HG03025 (cell line): ENCODE data around the gene MRPL19.

ENCODE experiments used
- ATAC-seq: cut with Tn5 transposase; IDR thresholded peaks from one replicate; pipeline ENCODE4 v1.9.1; 2021; ENCODE audit warnings: mild to moderate bottlenecking, moderate library complexity; ENCODE audit not compliant: unreplicated experiment, low FRiP score

The MRPL19 gene

DNA sequence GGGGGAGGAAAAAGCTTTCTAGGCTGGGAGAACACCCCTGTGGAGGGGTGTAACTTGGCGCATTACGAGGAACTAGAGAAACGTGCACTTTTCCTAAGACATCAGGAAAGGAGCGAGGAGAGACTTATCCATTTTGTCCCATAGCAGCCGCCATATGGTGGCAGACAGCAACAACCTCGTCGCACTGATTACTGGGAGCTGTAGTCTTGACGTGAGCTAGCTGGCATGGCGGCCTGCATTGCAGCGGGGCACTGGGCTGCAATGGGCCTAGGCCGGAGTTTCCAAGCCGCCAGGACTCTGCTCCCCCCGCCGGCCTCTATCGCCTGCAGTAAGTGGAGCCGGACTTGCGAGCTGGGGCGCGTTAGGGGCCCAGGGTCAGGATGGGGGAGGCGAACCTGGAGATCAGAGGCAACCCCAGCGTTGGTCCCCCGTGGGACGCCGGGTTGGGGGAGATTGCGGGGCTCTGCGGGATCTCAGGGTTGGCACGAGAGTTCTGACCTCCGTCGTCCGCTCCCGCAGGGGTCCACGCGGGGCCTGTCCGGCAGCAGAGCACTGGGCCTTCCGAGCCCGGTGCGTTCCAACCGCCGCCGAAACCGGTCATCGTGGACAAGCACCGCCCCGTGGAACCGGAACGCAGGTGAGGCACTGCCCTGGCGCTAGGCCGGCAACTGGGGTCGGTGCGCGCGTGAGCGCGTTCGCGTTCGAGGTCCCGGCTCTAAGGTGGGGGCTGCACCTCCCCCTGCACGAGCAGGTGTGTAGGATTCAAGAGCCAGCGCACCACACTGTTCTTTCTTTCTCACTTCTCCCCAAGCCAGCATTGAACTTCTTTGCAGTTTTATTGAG, at the start of gene MRPL19:
Gene MRPL19, plus strand, starts transcription at position 201 of the 843 bp plus-strand sequence. Its CDS starts 25 bp downstream, at position 226.
- ATAC-seq, result peak; percentile 96

DNA sequence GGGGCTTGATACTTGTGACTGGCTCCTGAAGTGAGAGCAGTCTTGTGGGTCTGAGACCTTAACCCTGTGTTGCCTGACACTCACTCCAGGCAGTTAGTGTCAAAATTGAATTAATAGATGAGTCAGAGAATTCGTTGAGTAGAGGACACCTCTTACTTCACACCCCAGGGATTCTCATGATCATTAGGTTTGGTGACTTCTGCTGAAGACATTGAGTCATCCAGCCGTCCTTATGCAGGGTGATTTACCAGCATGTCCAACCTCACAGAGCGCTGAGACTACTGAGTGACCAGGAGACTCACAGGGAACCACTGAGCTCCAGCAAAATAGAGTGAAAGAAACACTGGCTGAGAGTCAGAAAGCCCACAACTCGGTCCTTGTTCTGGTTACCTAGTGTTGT, 49.8 kb upstream of the MRPL19 start:
- ATAC-seq, result no peak

DNA sequence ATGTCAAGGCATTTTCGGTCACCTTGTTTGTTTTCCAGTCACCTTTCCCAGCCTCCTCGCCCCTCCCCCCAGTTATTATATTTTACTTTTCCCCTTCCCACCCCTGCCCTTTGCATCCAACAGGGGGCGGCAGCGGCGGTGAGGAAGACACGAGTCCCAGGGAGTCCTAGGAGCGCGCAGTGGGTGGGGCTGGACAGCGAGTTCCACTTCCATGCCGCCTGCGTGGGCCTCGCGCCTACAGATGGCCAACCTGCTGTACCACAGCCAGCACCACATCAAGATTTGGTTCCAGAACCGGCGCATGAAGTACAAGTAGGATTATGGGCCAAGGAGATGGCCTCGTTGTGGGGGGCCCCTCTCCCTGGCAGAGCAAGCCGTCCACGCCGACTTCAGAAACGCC, 48.6 kb upstream of the MRPL19 start:
- no peak for ATAC-seq

DNA sequence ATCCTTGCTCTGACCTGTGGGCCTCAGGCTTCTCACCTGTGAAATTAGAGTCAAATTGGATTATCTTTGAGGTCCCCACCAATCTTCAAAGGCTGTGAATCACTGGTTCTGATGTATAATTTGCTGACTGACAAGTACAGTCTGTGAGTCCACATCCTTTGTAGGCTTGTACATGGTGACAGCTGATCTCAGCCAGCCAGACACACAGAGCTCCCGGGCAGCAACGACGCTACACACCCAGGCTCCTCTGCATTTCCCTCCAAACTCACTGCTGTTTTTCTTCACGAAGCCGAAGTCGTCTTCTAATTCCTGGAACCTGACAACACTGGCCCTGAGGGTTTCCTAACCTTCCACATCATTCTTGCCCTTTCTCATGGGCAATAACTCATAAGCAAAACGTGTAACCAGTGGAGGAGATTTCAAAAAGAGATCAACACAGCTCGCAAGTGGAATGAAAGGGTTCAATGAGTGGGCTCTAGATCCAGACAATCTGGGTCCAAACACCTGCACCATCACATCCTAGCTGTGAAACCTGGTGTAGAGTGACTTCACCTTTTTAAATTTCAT, 47.9 kb upstream of the MRPL19 start:
- no peak for ATAC-seq

DNA sequence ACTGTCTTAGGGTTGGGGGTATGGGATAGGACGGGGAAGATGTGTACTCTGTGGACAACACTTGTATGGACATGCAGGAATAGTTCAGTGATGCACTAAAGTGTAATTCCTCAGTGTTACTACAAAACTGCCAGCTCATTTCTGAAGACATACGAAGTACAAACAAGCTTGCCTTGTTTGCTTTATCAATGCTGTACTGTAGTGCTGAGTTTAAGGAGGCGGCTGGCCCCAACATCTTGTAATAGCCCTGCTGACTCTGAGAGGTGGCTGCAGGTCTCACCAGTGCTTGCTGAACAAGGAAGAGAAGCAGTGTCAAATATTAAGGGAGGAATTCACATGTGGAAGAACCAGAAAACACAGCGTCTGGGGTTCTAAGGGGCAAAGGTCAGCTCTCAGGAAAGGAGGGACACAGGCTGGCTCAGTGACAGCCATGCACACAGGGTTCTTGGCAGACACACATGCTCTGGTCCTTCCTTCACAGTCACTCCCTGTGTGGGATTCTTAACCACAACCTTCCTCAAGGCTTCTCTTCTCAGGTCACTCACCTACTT, 46.0 kb upstream of the MRPL19 start:
- ATAC-seq, result no peak

DNA sequence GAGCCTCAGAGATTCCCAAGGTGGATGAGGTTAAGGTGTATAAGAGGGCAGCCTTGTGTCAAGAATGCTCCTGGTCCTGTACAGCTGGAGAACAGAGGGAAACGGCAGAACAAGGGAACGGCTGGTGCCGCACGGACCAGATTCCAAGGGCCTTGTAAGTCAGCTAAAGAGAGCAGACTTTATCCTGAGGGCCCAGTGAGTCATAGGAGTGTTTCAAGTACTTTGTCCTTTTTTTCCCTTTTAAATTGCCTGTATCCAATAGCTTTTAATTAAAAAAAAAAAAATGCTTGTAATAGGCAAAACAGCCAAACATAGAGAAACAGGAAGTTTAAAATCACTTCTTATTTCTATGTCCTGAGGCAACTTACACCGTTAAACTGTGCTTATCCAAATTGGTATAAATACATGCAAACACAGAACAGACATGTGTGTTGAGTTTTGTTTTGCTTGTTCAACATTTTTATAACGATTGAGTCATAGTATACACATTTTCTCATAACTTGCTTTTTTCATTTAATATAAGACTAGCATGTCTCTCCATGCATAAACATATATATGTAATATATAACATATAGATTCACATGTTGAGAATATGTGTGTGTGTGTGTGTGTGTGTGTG, 43.8 kb upstream of the MRPL19 start:
- no peak for ATAC-seq

DNA sequence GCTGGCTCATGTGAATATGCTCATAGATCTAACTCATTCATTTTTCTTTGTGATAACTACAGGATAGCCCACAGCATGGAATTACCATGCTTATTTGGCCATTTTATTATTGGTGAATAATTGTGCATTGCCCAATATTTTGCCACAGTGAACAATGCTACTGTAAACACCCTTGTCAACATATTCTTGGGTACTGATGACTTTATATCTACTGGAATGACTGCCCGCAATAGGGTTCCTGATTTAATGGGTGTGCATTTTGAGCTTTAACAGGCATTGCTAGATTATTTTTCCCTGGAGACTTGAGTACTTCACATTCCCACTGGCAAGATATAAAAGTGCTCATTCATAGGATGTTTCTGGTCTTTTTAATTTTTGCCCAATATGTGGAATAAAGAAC, 43.1 kb upstream of the MRPL19 start:
- no peak for ATAC-seq

DNA sequence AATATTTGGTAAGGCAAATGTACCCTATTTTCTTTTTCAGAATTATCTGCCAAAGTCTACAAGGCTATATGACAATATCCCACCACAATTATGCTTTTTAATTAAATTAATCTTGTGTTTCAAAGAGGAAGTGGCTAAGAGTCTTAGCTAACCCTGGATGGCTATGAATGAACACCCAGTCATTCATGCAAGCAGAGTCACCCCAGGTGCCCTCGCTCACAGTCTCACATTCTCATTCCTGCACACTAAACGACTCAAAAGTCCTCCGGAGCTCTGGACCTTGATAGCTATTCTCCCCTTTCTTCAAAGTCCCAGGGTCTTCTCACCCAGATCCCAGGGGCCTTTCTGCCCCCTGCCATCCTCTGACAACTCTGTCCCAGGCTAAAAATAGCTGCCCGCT, 42.1 kb upstream of the MRPL19 start:
- no peak for ATAC-seq

DNA sequence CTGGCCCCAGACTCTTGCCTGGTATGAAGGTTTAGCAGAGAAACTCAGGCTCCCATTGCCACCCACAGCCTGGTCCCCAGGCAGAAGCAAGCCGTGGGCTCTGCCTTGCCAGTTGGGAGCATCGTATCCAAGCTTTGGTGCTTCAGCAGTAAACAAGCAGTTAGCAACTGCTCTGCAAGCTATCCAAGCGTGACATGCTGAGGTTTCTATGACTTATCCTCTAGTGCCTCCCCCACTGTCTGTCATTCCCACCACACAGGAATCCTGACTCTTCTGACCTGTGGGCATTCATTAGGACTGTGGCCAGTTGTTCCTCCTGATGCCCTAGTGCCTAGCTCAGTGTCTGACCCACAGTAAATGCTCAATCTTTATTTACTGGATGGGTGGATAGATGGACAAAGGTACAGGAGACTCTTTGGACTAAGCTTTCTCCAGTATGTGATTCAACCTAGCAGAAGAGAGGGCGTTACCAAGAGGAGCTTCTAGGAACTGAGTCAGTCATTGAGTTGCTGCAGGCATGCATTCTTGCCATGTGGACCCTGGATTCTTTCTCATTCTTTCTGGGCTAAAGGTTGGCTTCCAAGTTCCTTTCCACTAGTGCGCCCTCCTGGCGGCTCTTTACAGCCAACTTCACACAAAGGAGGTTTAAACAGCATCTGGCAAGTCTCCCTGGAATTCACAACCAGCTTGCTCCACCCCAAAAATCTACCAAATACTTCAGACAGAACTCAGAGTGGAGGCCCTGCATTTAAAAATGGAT, 40.6 kb upstream of the MRPL19 start:
- no peak for ATAC-seq

DNA sequence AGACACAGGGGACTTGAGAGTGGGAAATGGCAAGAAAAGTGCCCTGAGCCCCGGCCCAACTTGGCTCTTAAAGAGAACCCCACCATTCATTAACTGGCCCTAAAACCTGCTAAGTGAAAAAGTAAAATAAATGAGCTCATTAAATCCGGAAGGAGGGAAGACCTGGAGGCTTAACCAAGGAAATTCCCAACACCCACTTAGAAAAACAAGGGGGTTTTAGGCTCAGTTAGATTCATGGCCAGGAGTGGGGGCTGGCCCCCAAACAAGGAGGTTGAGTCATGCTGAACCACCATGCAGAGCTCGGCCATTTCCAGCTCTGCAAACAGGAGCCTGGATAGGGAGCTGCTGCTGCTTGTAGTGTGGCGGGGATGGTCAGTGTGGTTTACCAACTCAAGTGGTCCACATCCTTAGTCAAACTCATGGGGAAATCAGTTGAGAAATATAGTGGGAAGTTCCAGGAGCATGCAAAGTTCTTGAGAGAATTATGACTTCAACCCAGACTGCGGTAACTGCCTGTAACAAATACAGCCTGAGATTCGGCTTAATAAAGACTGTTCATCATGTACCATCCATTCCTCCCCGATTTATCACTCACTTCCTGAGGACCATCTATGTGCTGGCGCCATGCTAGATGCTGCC, 39.7 kb upstream of the MRPL19 start:
- no peak for ATAC-seq

DNA sequence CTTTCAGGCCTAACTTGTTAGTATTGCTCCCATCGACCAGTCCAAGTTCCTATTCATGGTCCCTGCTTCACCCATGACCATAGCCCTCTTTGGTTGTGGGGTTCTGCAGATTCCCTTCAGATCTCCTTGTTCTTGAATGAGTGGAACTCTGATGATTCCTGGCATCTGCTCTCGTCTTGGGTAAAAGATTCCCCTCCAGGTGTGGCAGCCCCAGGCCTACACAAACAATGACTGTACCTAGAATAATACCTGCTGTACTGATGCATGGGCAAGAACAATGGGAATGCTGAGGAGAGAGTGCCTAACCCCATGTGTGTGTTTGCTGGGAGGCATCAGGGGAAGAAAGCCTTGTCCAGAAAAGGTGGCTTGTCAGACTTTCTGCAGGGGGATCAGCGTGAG, 39.2 kb upstream of the MRPL19 start:
- ATAC-seq, result no peak

DNA sequence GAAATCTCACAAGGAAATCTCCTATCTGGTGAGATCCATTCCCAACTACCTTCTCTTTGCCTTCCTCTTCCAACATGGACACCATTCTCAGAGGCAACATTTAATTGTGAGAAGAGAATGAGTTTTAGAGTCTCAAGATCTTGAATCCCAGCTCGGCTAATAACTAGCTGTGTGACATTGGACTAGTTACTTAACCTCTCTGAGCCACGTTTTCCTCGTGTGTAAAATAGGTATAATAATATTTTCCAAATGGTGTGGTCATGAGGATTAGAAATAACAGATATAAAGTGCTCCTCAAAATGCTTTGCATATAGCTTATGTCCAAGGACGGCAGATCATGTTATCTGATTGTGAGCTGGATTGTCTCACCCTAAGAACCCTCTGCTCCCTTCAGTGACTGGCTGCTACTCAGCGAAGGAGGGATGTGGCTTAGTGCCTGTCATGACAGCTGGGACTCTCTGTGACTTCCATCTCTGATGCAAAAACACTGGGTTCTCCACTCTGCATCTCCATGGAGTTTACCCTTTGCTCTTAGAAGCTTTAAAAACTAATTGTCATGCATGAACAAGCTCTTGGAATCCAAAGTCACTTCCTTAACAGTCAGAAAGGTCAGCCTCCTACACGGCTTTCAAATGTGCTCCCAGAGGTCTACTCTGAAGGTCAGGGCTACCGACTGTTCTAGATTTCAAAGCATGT, 38.4 kb upstream of the MRPL19 start:
- ATAC-seq, result no peak

DNA sequence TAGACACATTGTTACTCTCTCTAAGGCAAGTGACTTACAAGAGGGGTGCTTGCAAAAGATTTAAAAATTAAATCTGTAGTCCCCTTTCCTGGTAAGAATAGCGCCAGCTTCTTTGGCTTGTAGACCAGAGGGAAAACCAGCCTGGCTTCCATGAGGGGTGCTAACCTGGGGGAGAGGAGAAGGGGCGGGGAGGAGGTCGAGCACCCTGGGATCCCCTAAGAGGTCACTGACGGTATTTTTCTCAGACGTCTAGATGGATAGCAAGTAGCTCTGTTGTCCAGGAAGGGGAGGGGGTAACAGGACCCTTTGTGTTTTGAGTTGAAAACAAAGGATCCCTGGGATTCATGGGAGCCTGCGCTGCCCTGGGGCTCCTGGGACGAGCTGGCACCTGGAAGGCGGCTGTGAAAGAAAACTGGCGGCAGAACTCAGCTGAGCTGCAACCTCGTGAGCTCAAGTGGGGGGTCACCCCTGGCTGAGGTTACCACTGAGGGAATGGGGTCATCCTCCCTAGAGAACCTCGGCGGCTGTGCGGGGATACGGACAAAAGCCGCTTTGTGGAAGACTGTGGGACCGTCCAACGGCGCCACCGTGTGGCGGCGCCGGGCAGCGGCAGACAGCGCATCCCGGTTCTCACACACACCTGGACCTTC, 37.8 kb upstream of the MRPL19 start:
- peak; percentile 79 for ATAC-seq

DNA sequence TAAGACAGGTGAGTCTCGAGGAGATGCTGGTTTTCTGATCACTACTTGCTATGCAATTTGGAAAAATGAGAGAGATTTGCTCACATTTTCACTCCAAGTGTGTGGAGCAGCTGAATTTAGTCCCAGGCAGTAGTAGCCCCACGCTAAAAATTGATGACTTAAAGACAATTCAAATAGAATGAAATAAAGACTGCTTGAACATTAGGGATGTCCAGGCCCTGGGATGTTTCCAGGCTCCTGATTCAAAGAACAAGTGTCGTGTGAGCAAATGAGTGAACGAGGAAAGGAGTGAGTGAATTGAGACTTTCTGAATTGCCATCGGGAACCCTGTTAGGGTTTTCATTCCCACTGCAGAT, 37.3 kb upstream of the MRPL19 start:
- ATAC-seq, result no peak

DNA sequence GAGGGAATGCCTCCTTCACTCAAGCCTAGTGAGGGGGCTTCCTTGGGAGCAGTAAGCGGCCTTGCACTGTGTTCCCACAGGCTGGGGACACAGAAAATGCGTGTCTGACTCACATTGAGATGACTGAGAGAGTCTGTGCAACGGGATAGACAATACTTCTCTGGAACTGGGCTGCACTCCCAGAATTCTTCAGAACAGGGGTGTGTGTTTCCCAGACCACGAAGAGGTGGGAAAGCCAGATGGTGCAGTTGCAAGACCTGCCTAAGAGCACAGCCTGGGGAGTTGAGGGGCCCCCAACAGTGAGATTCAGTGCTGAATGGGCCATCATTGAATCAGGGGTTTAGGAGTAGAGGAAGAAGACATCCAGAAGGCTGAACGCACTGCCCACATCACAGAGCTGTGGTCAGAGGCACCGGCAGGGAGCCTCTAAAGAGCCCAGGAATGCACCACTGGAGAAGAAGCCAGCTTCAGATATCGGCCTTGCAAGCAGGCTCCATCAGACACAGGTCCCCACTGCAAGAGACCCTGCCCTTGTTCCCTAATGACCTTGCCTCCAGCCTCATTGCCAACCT, 36.6 kb upstream of the MRPL19 start:
- ATAC-seq, result no peak

DNA sequence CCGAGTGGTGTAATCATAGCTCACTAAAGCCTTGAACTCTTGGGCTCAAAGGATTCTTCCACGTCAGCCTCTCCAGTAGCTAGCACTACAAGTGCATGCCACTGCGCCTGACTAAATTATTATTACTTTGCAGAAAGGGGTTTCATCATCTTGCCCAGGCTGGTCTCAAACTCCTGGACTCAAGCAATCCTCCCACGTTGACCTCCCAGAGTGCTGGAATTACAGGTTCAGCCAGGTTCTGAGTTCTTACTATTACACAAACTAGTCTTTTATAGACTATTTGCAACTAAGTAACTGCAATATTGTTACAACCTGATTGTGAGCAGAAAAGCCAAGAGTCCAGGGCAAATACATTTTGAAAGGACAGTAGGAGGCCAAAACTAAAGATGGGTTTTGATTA, 35.9 kb upstream of the MRPL19 start:
- no peak for ATAC-seq

DNA sequence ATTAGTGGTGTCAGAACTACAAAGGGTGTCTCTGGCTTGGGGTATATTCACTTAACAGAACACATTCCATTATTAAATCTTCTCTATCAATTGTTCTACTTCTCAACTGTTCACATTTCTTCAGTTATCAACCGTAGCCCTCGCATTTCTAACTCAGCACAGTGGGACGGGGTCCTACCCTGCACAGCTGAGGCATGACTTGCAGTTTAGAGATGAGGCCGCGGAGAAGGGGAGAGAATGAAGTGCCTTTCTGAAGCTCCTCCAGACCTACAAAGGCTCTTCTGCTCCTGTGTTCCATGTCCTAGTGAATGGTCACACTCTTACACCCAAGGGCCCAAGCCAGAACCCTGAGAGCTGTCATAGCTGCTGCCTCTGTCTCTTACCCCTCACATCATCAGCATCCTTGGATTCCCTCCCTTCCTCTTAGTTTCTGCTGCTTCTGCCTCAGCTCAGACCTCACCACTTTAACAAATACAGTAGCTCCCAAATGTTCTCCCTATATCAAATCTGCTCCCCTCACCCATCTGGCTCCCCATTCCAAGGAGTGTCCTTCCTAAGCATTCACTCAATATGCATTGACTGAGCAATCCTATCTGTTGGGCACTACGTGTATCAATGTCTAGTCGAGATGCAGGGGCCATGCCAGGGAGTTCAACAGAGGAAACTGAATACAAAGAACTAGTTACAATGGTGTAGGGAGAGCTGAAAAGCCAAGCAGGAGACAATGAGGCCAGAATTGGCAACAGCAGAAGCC, 34.3 kb upstream of the MRPL19 start:
- no peak for ATAC-seq

DNA sequence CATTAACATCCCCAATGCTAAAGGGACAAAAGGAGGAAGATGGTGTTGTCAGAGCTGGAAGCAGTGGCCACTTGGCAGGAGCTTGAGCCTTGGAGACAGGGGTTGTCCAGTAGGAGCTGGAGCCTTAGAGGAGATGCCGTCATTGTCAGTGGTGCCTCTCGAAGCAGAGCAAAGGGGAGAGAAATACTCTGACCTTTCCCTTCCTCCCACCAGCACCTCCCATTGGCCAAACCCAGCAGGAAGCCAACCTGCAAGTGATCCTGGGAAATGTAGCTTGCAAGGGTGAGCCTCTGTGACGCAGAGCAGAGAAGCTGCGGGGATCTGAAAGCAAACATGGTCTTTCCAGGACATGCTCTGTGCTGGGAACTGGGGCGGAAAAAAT, 33.7 kb upstream of the MRPL19 start:
- no peak for ATAC-seq
